Gastroesophageal sphincter (tissue), 4 donors: ENCODE measurements around the gene TGFBR3. TPM values are rescaled to one million over a fixed set of nuclear protein-coding genes. Genes with fewer than 3 reads are reported as not detected.

Experiments
- ATAC-seq: fragments of 150-250 bp; one replicate; pipeline ENCODE4 v1.9.1; 2016; ENCODE audit warnings: mild to moderate bottlenecking, moderate library complexity
- H3K27ac ChIP-seq, 4 donors: fragments of 200-600 bp; sonication (generic) in 3 of 4; 1 replicate in 3 of 4; 2 replicates in 1 of 4; pipeline ENCODE4 v1.5.1; 2016 to 2019
- H3K27me3 ChIP-seq: fragments of 200-600 bp; sonication (generic); one replicate; pipeline ENCODE4 v1.5.1; 2019
- H3K36me3 ChIP-seq, 2 donors: fragments of 200-600 bp; sonication (generic); one replicate each; pipeline ENCODE4 v1.5.1; 2019; ENCODE audit warnings: control low read depth in 1 of 2
- H3K4me1 ChIP-seq, 3 donors: fragments of 200-600 bp; sonication (generic); 1 replicate in 2 of 3; 2 replicates in 1 of 3; pipeline ENCODE4 v1.5.1; 2016 to 2019; ENCODE audit warnings: control low read depth in 2 of 3
- H3K4me3 ChIP-seq, 2 donors: fragments of 200-600 bp; sonication (generic); one replicate each; pipeline ENCODE4 v1.5.1; 2019; ENCODE audit warnings: mild to moderate bottlenecking in 1 of 2, moderate library complexity in 1 of 2
- H3K9me3 ChIP-seq, 3 donors: fragments of 200-600 bp; sonication (generic); one replicate each; pipeline ENCODE4 v1.5.1; 2017 to 2019; ENCODE audit warnings: control low read depth in 2 of 3
- EP300 ChIP-seq: sonication (generic); formaldehyde crosslinking; IDR thresholded peaks from one replicate; pipeline ENCODE4 v1.6.1; 2017; ENCODE audit warnings: antibody characterized with exemption, mild to moderate bottlenecking
- POLR2A ChIP-seq, 2 donors: fragments of 450-650 bp; IDR thresholded peaks; one replicate each; pipeline ENCODE4 v1.6.1; 2017; ENCODE audit warnings: antibody characterized with exemption in 2 of 2, mild to moderate bottlenecking in 2 of 2, moderate library complexity in 1 of 2
- POLR2AphosphoS5 ChIP-seq: sonication (generic); formaldehyde crosslinking; IDR thresholded peaks from one replicate; pipeline ENCODE4 v1.6.1; 2017; ENCODE audit warnings: antibody characterized with exemption
- WGBS, 2 donors: methylation state at CpG; one replicate each; pipeline ENCODE4 v1.1.5; 2018; ENCODE audit warnings: low coverage in 1 of 2; 5-methylcytosine and 5-hydroxymethylcytosine counted together
- total RNA-seq, 4 donors: library from RNA; depleted of rRNA; stranded (reverse); fragments of >200 nt; gene quantifications; one replicate each; pipeline ENCODE4 v1.1.0, GENCODE V29; 2016
- TF ChIP-seq, protein P1 (sequence below), 4 experiments: fragments of 200-600 bp in 2 of 4; fragments of 450-650 bp in 2 of 4; sonication (generic) in 1 of 4; IDR thresholded peaks; one replicate each; pipeline ENCODE4 v1.5.1; 2017 to 2019; ENCODE audit warnings: antibody characterized with exemption in 4 of 4, mild to moderate bottlenecking in 2 of 4, moderate library complexity in 2 of 4

The TGFBR3 gene
- total RNA-seq, 4 donors from 2014 or later, result 176 to 315 (median 248) TPM

DNA sequence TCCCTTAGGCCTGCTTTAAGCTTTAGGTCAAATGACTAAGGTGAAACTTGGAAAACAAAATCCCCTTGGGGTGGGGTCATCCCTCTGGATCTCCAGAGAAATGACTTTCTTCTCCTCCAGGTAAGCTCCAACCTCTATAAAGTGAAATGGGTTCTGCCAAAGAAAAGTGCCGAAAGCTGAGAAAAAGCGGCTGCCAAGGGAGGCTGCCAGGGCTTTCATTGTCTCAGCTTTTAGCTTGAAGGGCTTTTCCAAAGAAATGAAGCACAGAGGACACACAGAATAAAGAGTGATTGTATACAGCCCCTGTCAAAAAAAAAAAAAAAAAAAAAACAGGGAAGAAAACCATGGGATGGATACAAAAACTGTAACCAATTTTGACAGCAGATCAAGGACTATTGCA is 126.9 kb downstream of the TGFBR3 start:
- WGBS, 2 donors, result 63% methylated on average over 2 of the region's 2 CpGs; no CpG with 5 or more reads in 1 of the 2 donors
- TF ChIP-seq EP300 (no peak), POLR2A (IDR thresholded peaks at IDR 0.05) (no peak), POLR2AphosphoS5 (no peak)
- TF ChIP-seq, protein P1, sequence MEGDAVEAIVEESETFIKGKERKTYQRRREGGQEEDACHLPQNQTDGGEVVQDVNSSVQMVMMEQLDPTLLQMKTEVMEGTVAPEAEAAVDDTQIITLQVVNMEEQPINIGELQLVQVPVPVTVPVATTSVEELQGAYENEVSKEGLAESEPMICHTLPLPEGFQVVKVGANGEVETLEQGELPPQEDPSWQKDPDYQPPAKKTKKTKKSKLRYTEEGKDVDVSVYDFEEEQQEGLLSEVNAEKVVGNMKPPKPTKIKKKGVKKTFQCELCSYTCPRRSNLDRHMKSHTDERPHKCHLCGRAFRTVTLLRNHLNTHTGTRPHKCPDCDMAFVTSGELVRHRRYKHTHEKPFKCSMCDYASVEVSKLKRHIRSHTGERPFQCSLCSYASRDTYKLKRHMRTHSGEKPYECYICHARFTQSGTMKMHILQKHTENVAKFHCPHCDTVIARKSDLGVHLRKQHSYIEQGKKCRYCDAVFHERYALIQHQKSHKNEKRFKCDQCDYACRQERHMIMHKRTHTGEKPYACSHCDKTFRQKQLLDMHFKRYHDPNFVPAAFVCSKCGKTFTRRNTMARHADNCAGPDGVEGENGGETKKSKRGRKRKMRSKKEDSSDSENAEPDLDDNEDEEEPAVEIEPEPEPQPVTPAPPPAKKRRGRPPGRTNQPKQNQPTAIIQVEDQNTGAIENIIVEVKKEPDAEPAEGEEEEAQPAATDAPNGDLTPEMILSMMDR (IDR thresholded peaks at IDR 0.05), result no peak
- Histone ChIP-seq H3K36me3 (peaks cover 0 to 4% of the 10 kb centered on the region in 2 donors), H3K9me3 (no peaks in the 10 kb centered on the region), H3K27me3 (no peaks in the 10 kb centered on the region), H3K4me1 (peaks cover 46 to 100% (median 63%) of the 10 kb centered on the region in 3 donors), H3K27ac (peak overlapping the region; percentile 43 to 85 (median 80)), H3K4me3 (no peak overlapping the region)
- ATAC-seq, result no peak

DNA sequence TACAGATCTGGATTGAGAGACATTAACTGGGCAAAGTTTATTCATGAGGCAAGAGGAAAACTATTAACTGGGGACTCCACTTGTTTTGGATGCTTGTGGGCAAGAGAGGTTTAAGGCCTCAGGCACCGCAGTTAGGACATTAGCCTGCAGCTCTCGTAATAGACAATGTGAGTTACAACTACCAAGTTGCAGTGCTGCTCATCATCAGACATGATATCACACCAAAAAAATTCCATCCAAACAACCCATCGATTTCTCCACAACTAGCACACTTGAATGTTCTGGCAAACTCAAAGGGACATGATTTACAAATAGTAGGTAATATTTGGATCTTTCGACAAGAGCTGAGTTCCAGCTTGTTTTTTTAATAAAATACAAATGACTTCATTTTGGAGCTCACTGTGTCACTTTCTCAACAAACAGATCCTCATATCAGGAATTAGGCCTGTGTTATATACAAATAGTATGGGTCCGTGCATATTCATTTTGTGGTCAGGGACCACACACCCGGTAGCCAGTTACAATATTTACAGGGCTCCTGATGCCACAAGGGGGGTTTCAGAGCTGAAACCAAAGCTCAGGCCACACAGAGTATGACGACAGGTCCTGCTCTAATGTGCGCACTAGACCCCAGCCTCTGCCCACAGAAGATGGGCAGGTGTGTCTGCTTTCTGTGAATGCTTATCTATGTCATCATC is 128.0 kb downstream of the TGFBR3 start:
- peak; percentile 66 for ATAC-seq
- H3K4me3 ChIP-seq, result no peak overlapping the region
- H3K27ac ChIP-seq, result peak overlapping the region; percentile 43 to 85 (median 80)
- peaks cover 0 to 4% of the 10 kb centered on the region in 2 donors for H3K36me3 ChIP-seq
- peaks cover 46 to 98% (median 62%) of the 10 kb centered on the region in 3 donors for H3K4me1 ChIP-seq
- 19 to 50% methylated on average over 4 to 7 of the region's 8 CpGs for WGBS, 2 donors
- TF ChIP-seq, protein P1 (IDR thresholded peaks at IDR 0.05), result no peak
- TF ChIP-seq EP300 (no peak), POLR2AphosphoS5 (peak; percentile 59), POLR2A (IDR thresholded peaks at IDR 0.05) (no peak)
- no peaks in the 10 kb centered on the region for H3K9me3 ChIP-seq
- H3K27me3 ChIP-seq, result no peaks in the 10 kb centered on the region

DNA sequence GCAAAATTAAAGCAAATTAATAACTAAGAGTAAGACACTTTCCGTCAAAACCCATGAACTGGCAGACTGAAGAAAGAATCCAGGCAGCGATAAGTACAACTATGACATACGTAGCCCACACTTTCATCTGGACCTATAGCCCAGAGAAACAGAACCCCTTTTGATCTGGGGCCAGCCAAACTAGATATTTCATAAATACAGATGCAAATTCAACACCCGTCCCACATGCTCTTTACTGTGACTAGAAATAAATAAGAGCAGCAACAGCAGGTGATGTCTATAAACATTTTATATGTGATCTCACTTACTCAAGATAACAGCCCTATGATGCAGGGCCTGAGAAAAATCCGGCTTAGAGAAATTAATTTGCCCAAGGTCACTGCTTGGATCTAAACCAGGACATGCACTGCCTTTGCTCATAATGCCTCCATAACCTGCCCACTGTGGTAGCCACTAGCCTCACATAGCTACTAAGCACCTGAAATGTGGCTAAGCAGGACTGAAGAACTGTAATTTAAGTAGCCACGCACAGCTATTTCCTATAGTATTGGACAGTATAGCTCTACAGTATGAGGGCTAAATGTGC is 130.2 kb downstream of the TGFBR3 start:
- no peaks in the 10 kb centered on the region for H3K9me3 ChIP-seq
- TF ChIP-seq, protein P1 (IDR thresholded peaks at IDR 0.05), result no peak
- TF ChIP-seq EP300 (no peak), POLR2A (IDR thresholded peaks at IDR 0.05) (no peak), POLR2AphosphoS5 (no peak)
- no peak for ATAC-seq
- peak overlapping the region; percentile 80 to 94 (median 81) for H3K27ac ChIP-seq
- H3K4me1 ChIP-seq, result peaks cover 53 to 98% (median 64%) of the 10 kb centered on the region in 3 donors
- WGBS, 2 donors, result 77 to 78% methylated on average over 5 to 6 of the region's 6 CpGs
- peaks cover 0 to 4% of the 10 kb centered on the region in 2 donors for H3K36me3 ChIP-seq
- H3K27me3 ChIP-seq, result no peaks in the 10 kb centered on the region
- H3K4me3 ChIP-seq, result no peak overlapping the region

DNA sequence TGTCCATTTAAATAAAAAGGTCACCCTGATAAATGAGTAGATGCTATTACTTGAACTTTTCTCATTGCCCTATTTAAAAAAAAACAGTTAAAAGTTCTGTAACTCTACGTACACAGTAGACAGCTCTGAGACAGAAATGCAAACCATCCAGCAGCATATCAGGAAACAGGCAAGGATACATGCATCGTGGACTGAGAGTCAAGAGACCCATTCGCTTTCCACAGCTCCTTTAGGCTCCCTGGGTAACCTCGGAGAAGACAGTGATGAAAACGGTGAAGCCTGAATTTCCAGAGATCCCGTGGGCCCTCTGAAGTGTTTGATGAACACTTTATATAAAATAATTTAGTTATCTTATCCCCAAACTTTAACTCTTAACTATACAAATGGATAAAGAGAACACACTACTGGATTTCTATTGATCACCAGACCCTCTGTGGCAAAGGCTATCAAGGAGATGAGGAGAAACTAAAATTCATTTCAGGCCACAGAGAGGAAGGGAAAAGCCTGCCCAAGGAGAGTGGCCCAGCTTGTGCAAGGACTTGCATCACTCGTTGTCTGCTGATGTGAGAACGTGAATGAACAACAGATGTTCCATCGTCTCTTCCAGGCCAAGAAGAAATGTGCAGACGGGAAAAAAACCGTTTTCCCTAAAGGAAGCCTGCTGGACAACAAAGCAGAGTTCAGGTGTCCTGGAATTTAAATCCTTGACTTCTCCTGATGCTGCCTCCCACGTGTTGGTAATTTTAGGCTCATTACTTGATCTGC is 131.0 kb downstream of the TGFBR3 start:
- ATAC-seq, result peak; percentile 70
- peak; percentile 84 for TF ChIP-seq POLR2AphosphoS5
- TF ChIP-seq, protein P1 (IDR thresholded peaks at IDR 0.05), result no peak
- no peak for TF ChIP-seq POLR2A (IDR thresholded peaks at IDR 0.05)
- TF ChIP-seq EP300, result no peak
- Histone ChIP-seq H3K27ac (peak overlapping the region; percentile 80 to 94 (median 81)), H3K36me3 (peaks cover 0 to 4% of the 10 kb centered on the region in 2 donors), H3K27me3 (no peaks in the 10 kb centered on the region), H3K4me1 (peaks cover 59 to 98% (median 64%) of the 10 kb centered on the region in 3 donors), H3K9me3 (no peaks in the 10 kb centered on the region), H3K4me3 (no peak overlapping the region)
- WGBS, 2 donors, result 17 to 37% methylated on average over 11 to 12 of the region's 12 CpGs
